Adipocyte (in vitro differentiated cells): ENCODE results near the gene PPTC7.

Source experiments
- DNase-seq: peaks from one replicate; pipeline ENCODE4 v3.0.0-alpha.2; 2015; ENCODE audit warnings: low read depth
- H3K27me3 ChIP-seq: replicated peaks from 2 replicates; pipeline ENCODE4 v1.7.0; 2013; ENCODE audit warnings: mild to moderate bottlenecking, low read length, moderate library complexity; ENCODE audit not compliant: control insufficient read depth, insufficient read depth
- H3K36me3 ChIP-seq: 2 replicates; pipeline ENCODE4 v1.7.0; 2013; ENCODE audit warnings: low read length, mild to moderate bottlenecking, moderate library complexity; ENCODE audit not compliant: control insufficient read depth, insufficient read depth, severe bottlenecking
- H3K4me1 ChIP-seq: 2 replicates; pipeline ENCODE4 v1.7.0; 2013; ENCODE audit warnings: mild to moderate bottlenecking, low read length, moderate library complexity; ENCODE audit not compliant: control insufficient read depth, insufficient read depth
- H3K4me3 ChIP-seq: 2 replicates; pipeline ENCODE4 v1.7.0; 2013; ENCODE audit warnings: mild to moderate bottlenecking, low read length, moderate library complexity
- H3K9ac ChIP-seq: 2 replicates; pipeline ENCODE4 v1.7.0; 2013; ENCODE audit warnings: mild to moderate bottlenecking, low read length, moderate library complexity
- H3K9me3 ChIP-seq: 2 replicates; pipeline ENCODE4 v1.7.0; 2013; ENCODE audit warnings: mild to moderate bottlenecking, low read length, moderate library complexity; ENCODE audit not compliant: control insufficient read depth

The PPTC7 gene

DNA sequence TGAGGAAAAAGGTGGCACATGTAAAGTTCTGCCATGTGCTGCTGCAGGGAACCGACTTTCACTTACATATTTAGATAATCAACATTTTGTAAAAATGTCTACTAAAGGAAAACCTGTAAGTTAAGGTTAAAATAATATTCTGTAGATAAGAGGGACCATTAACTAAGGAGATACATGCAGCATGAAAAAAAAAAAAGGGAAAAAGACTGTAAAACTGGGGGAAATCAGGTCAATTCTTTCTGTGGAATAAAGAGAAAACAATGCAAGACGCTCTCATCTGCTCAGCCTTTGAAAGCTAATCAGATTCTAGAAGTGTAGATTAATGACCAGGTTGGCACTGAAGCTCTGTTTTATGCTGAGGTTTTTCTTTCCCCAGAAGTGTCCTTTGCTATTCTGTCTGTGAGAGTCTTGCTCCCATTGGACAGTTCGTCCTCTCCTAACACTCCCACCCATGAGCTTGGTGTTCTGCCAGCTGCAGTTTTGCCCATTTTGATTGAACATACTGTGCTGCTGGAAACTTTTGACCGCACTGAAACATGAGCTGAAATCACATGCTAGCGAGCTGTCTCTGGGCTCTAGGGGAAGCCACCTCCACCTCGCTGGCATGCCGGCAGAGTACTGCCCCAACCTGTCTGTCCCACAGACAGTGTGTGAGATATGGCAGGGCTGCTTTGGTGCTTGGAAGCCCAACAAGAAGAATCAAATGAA lies 39.7 kb downstream of the PPTC7 start:
- peak overlapping the region; percentile 32 for H3K4me3 ChIP-seq
- peak overlapping the region; percentile 75 for H3K9ac ChIP-seq
- peaks cover 20% of the 10 kb centered on the region for H3K36me3 ChIP-seq
- no peaks in the 10 kb centered on the region for H3K27me3 ChIP-seq
- no peaks in the 10 kb centered on the region for H3K9me3 ChIP-seq
- H3K4me1 ChIP-seq, result peaks cover 50% of the 10 kb centered on the region
- no peak for DNase-seq

GRCh38 chr12:110540048-110540447 lies 43.1 kb downstream of the PPTC7 start:
- Histone ChIP-seq H3K4me3 (no peak overlapping the region), H3K9me3 (no peaks in the 10 kb centered on the region), H3K27me3 (no peaks in the 10 kb centered on the region), H3K4me1 (peaks cover 46% of the 10 kb centered on the region), H3K36me3 (peaks cover 43% of the 10 kb centered on the region), H3K9ac (no peak overlapping the region)
- DNase-seq, result no peak

DNA sequence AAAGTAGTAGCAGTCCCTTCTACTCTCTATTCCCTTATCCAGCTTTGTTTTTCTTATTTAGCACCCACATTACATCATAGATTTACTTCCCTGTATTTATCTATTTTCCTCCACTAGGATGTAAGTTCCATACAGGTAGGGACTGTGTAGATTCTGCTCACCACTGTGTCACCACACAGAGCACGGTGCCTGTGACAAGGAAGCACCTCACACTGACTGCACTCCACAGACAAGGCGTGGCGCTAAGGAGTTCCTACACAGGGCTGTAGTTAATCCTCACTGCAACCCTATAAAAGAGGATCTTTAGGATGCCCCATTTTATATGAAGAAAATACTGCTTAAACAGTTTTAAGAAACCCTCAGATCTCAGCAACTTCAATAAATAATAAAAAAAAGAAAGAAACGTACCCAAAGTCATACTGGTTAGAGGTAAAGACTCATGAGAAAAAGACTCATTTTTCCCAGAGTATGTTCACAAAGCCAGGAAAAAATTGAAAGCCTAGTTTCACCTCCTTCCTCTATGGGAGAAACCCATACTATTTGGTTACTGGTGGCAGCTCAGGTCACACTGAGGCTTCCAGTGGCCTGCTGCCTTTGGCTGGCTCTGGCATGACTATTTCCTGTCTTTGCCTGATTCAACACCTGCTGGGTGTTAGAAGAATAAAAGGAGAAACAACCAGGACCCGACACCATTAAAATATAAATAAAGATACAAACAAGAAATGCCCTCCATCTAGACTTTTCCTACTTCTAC lies 44.1 kb downstream of the PPTC7 start:
- Histone ChIP-seq H3K4me1 (peaks cover 37% of the 10 kb centered on the region), H3K9ac (no peak overlapping the region), H3K36me3 (peaks cover 50% of the 10 kb centered on the region), H3K4me3 (no peak overlapping the region), H3K27me3 (no peaks in the 10 kb centered on the region), H3K9me3 (no peaks in the 10 kb centered on the region)
- DNase-seq, result no peak

DNA sequence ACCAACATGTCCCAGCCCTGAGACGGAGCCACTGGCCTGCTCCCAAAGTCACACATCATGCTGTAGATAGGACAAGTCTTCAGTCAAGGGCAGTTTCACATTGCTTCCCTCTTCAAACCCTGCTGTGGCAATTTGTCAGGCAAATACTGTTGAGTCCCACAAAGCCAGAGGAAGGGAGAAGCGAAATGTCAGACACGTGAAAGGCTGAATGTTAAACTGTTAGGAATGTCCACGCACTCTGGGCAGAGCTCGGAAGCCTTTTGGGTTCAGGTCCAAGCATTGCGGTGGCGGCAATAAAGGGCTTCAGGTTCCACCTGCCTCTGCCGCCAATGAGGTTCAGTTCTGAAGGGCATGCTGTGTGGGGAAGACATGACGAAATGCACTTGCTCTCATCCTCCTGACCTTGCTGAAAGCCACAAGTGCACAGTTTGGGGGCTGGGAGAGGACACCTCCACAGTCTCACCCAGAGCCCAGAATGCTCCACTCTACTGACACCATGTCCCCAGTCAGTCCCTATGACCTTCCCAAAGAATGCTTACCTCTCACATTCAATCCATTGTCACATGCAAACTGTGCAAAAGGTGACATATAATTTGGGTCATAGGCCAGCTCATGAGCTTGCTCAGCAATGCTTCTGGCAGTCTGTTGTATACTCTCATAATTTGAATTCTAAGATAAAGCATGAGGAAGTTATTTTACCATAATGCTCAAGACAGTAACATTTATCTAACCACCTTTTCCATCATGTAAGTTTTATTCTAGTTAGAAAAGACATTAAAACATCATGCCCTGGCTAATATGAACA lies 45.3 kb downstream of the PPTC7 start:
- DNase-seq, result no peak
- no peak overlapping the region for H3K9ac ChIP-seq
- H3K4me1 ChIP-seq, result peaks cover 26% of the 10 kb centered on the region
- H3K9me3 ChIP-seq, result no peaks in the 10 kb centered on the region
- H3K4me3 ChIP-seq, result no peak overlapping the region
- peaks cover 56% of the 10 kb centered on the region for H3K36me3 ChIP-seq
- H3K27me3 ChIP-seq, result no peaks in the 10 kb centered on the region

GRCh38 chr12:110536834-110537604 lies 46.1 kb downstream of the PPTC7 start:
- DNase-seq, result peak; percentile 41
- Histone ChIP-seq H3K4me3 (no peak overlapping the region), H3K4me1 (peaks cover 26% of the 10 kb centered on the region), H3K36me3 (peaks cover 61% of the 10 kb centered on the region), H3K9ac (no peak overlapping the region), H3K9me3 (no peaks in the 10 kb centered on the region), H3K27me3 (no peaks in the 10 kb centered on the region)

DNA sequence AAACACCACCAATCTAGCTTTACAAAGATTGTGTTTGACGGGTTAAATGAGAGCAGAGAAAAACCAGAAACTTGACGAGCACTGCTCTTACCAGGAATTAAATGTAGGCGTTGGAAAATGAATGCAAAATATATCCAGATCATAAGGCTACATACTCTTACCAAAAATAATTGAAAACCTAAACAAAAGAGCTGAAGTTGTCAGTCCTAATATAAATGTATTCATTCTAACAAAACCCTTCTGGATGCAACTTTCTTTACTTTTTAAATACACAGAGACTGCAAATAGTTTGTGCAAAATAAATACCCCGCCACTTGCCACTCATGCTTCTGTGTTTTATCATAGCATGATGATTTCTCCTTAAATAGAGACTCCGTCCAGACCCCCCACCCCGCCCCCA lies 48.3 kb downstream of the PPTC7 start:
- peak; percentile 77 for DNase-seq
- H3K4me3 ChIP-seq, result no peak overlapping the region
- no peaks in the 10 kb centered on the region for H3K9me3 ChIP-seq
- peaks cover 70% of the 10 kb centered on the region for H3K36me3 ChIP-seq
- H3K9ac ChIP-seq, result no peak overlapping the region
- H3K4me1 ChIP-seq, result peaks cover 35% of the 10 kb centered on the region
- no peaks in the 10 kb centered on the region for H3K27me3 ChIP-seq

DNA sequence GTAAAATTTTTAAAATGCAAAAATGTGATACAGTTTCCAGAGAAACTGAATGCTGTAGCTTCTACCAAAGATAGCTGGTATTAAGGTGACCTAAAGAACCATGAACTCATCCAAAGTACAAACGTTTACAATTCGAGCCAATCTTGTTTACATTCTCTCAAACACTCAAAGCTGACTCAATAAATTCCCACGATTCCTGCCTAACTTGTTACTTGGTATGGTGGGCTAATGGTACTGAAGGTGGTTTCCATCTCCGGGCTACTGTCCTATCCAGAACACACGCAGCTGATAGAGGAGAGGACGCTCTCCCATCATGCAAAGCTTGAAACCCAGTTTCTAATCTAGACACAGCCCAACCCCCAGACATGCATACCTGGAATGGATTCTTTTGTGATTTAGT lies 49.5 kb downstream of the PPTC7 start:
- Histone ChIP-seq H3K36me3 (peaks cover 58% of the 10 kb centered on the region), H3K4me3 (no peak overlapping the region), H3K9me3 (no peaks in the 10 kb centered on the region), H3K4me1 (peaks cover 35% of the 10 kb centered on the region), H3K27me3 (no peaks in the 10 kb centered on the region), H3K9ac (no peak overlapping the region)
- peak; percentile 29 for DNase-seq

- peaks cover 49% of the 10 kb centered on the region for H3K36me3 ChIP-seq
- H3K4me3 ChIP-seq, result no peak overlapping the region
- no peak overlapping the region for H3K9ac ChIP-seq
- DNase-seq, result no peak
- peaks cover 28% of the 10 kb centered on the region for H3K4me1 ChIP-seq
- H3K27me3 ChIP-seq, result no peaks in the 10 kb centered on the region
- H3K9me3 ChIP-seq, result no peaks in the 10 kb centered on the region
Measured at GRCh38 chr12:110532644-110533043, 50.5 kb downstream of the PPTC7 start.

DNA sequence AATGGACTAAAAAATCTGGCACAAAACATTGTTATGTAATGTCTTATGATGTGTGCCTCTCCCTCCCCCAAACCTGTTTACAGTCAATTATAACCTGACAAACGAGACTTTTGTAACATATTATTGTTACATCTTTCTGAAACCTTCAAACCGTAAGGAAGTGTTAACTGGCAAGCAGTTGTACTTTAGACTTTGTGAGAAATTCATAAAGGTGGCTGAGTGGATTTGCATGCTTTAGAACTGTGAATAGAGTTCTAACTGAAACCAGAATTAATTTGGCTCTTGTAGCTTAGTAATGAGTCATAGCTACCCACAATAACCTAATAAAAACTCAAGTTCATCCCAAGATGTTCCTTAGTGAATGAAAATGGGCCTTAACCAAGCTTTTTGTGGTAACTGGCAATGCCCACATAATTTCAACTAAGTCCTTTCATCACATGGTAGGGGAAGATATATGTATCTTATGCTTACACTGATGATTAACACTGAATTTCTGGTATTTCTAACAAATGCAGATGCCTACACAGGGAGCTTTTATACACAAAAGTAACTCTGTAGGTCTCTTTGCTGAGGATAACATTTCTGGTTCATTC lies 51.3 kb downstream of the PPTC7 start:
- no peaks in the 10 kb centered on the region for H3K27me3 ChIP-seq
- H3K4me3 ChIP-seq, result no peak overlapping the region
- peaks cover 20% of the 10 kb centered on the region for H3K4me1 ChIP-seq
- DNase-seq, result peak; percentile 31
- H3K36me3 ChIP-seq, result peaks cover 43% of the 10 kb centered on the region
- no peak overlapping the region for H3K9ac ChIP-seq
- no peaks in the 10 kb centered on the region for H3K9me3 ChIP-seq

GRCh38 chr12:110530511-110530910 lies 52.6 kb downstream of the PPTC7 start:
- H3K9ac ChIP-seq, result no peak overlapping the region
- no peaks in the 10 kb centered on the region for H3K27me3 ChIP-seq
- H3K9me3 ChIP-seq, result no peaks in the 10 kb centered on the region
- peaks cover 17% of the 10 kb centered on the region for H3K4me1 ChIP-seq
- no peak overlapping the region for H3K4me3 ChIP-seq
- DNase-seq, result no peak
- peaks cover 29% of the 10 kb centered on the region for H3K36me3 ChIP-seq
